OCI-LY1 (cell line): Measurements from ENCODE around the gene TRAF3IP3.

Experiments used
- CTCF ChIP-seq: fragments of 200-600 bp; sonication (generic), shearing (Covaris generic); IDR thresholded peaks from 2 replicates; pipeline ENCODE4 v1.5.1; 2017; ENCODE audit warnings: mild to moderate bottlenecking, antibody characterized with exemption, low read length, moderate library complexity, mixed read lengths
- EZH2 ChIP-seq: fragments of 200-600 bp; sonication (generic), shearing (Covaris generic); IDR thresholded peaks from 2 replicates; pipeline ENCODE4 v1.8.0; 2017; ENCODE audit warnings: borderline replicate concordance, mixed run types, mild to moderate bottlenecking, antibody characterized with exemption, low read length, moderate library complexity, mixed read lengths

DNA sequence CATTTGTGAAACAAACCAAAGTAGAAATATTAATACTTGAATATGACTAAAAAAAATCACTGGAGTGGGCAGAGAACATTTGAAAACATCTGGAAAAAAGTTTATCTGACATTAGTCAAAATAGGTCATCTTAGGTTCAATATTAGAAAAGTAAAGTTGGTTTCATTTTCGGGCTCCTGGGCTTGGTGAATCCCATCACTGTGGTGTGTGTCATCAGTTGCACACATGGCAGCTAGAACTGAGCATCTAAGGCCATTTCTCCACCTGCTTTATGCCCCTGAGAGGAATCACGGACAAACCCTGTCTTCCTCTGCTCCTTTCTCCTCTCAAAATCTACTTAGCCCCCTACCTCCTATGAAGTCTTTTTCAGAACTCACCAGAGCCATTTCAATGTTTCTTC is 45.8 kb upstream of the TRAF3IP3 start:
- no peak for TF ChIP-seq CTCF
- no peak for TF ChIP-seq EZH2
